Type B pancreatic cell (in vitro differentiated cells): ENCODE results near the gene KCNH8. TPM values are rescaled to one million over a fixed set of nuclear protein-coding genes. Genes with fewer than 3 reads are reported as not detected.

Experiments used
- DNase-seq: peaks from one replicate; pipeline ENCODE4 v3.0.0; 2021; ENCODE audit warnings: mixed read lengths; ENCODE audit not compliant: unreplicated experiment; ENCODE audit errors: extremely low spot score
- H3K27ac Mint-ChIP-seq: 2 replicates; pipeline ENCODE4 v1.8.0; 2021; ENCODE audit warnings: mild to moderate bottlenecking, mixed read lengths
- H3K27me3 Mint-ChIP-seq: 2 replicates; pipeline ENCODE4 v1.8.0; 2021; ENCODE audit warnings: mixed read lengths
- H3K36me3 Mint-ChIP-seq: 2 replicates; pipeline ENCODE4 v1.8.0; 2021; ENCODE audit warnings: mixed read lengths
- H3K4me1 Mint-ChIP-seq: one replicate; pipeline ENCODE4 v1.8.0; 2021; ENCODE audit warnings: mixed read lengths; ENCODE audit not compliant: unreplicated experiment
- H3K4me3 Mint-ChIP-seq: 2 replicates; pipeline ENCODE4 v1.8.0; 2021; ENCODE audit warnings: mild to moderate bottlenecking, mixed read lengths
- H3K9me3 Mint-ChIP-seq: 2 replicates; pipeline ENCODE4 v1.8.0; 2021; ENCODE audit warnings: mixed read lengths
- total RNA-seq: library from RNA; stranded (reverse); gene quantifications from 2 replicates; pipeline ENCODE4 v1.2.1, GENCODE V29; 2021; ENCODE audit warnings: low replicate concordance
- TF ChIP-seq, protein P1 (sequence below): fragments of 200-600 bp; sonication (generic); conservative IDR thresholded peaks from 2 replicates; pipeline ENCODE4 v1.5.0; 2021; ENCODE audit warnings: antibody characterized with exemption, mild to moderate bottlenecking

Gene KCNH8
- total RNA-seq, 1 donor from 2014 or later = 1.2 TPM

DNA sequence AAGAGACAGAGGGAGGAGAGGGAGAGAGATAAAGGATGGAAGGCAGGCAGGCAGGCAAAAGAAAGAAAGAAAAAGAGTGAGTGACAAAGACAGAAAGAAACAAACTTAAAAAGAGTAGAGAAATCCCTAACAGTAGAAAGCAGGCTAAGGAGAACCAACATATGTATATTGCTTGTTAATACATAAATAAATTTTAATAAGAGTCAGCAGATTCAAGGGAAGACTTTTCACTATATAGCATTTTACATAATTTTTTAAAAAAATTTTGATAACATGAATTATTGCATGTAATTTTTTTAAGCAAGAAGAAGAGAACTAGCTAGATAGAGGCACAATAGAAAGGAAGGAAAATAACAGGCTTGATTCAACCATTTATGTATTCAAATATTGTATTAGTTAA lies 291.6 kb downstream of the KCNH8 start:
- no peaks in the 10 kb centered on the region for H3K4me1 Mint-ChIP-seq
- H3K4me3 Mint-ChIP-seq = no peak overlapping the region
- H3K27ac Mint-ChIP-seq = no peak overlapping the region
- H3K9me3 Mint-ChIP-seq = no peaks in the 10 kb centered on the region
- no peak for DNase-seq
- TF ChIP-seq, protein P1, sequence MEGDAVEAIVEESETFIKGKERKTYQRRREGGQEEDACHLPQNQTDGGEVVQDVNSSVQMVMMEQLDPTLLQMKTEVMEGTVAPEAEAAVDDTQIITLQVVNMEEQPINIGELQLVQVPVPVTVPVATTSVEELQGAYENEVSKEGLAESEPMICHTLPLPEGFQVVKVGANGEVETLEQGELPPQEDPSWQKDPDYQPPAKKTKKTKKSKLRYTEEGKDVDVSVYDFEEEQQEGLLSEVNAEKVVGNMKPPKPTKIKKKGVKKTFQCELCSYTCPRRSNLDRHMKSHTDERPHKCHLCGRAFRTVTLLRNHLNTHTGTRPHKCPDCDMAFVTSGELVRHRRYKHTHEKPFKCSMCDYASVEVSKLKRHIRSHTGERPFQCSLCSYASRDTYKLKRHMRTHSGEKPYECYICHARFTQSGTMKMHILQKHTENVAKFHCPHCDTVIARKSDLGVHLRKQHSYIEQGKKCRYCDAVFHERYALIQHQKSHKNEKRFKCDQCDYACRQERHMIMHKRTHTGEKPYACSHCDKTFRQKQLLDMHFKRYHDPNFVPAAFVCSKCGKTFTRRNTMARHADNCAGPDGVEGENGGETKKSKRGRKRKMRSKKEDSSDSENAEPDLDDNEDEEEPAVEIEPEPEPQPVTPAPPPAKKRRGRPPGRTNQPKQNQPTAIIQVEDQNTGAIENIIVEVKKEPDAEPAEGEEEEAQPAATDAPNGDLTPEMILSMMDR = no peak
- H3K27me3 Mint-ChIP-seq = no peaks in the 10 kb centered on the region
- H3K36me3 Mint-ChIP-seq = no peaks in the 10 kb centered on the region

DNA sequence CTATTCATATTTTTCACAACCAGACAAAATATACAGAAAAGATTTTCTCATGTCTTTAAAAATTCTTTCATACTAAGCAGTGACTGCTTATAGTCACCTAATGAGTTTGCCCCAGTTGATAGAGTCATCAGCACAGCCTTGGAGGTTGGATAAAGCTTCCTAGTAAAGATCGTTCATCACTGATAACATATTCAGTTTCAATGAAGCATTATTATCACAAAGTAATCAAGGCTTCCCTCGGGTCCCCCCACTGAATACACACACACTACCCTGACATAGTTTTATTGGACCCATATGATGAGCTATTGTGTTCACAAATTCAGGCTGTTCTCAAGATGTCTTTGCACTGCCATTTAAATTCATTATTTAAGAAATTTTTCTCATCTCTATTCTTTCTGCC lies 297.8 kb downstream of the KCNH8 start:
- Mint-ChIP-seq H3K27me3 (no peaks in the 10 kb centered on the region), H3K4me1 (no peaks in the 10 kb centered on the region), H3K36me3 (no peaks in the 10 kb centered on the region), H3K4me3 (no peak overlapping the region), H3K27ac (no peak overlapping the region), H3K9me3 (no peaks in the 10 kb centered on the region)
- TF ChIP-seq, protein P1 = no peak
- DNase-seq = no peak

DNA sequence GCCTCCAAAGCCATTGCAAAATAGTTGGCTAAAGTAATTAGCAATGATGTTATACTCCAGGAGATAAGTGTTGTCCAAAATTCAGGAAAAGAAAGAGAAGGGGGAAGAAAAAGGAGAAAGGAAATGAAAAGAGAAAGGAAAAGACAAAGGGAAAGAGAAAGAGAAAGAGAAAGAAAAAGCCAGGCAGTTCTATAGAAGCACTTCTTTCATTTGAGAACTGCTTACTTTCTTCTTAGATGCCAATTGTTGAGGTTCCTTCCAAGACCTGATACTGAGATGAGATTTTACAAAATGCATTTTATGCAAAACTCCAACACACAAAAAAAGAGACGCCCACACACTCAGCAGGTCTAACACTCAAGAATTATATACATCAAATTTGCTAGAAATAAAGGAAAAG lies 298.4 kb downstream of the KCNH8 start:
- TF ChIP-seq, protein P1 = no peak
- Mint-ChIP-seq H3K27ac (no peak overlapping the region), H3K4me1 (no peaks in the 10 kb centered on the region), H3K27me3 (no peaks in the 10 kb centered on the region), H3K36me3 (no peaks in the 10 kb centered on the region), H3K9me3 (no peaks in the 10 kb centered on the region), H3K4me3 (no peak overlapping the region)
- DNase-seq = no peak

DNA sequence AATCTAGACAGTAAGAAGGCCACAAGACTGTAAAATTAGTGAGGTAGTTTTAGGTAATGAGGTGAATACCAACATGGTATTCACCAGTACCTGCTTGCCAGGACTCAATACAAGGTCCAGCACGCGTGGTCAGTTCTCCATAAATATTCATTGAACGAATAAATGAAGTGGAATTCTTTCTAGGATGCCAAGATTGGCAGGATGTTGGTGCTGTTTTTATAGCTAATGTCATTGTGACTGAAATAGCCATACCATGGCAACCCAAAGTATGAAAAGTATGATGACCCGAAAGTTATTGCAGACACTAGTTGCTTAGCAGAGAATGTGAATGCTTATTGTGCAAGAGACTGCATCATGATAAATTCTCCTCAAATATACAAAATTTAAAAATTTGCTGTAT lies 307.2 kb downstream of the KCNH8 start:
- DNase-seq = no peak
- Mint-ChIP-seq H3K4me1 (peaks cover 5% of the 10 kb centered on the region), H3K9me3 (no peaks in the 10 kb centered on the region)

DNA sequence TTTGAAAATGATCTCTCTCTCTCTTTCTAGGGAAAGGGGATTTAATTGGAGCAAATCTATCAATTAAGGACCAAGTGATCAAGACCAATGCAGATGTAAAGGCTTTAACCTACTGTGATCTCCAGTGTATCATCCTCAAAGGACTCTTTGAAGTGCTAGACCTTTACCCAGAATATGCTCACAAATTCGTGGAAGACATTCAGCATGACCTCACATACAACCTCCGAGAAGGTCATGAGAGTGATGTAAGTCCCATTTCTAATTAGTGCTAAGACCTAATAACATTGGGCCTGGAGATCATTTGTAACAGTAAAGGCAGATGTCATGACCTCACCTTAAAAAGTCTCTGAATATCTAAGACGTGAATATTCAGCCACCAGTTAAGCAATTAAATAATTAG lies 308.4 kb downstream of the KCNH8 start:
- H3K27me3 Mint-ChIP-seq = no peaks in the 10 kb centered on the region
- H3K4me3 Mint-ChIP-seq = no peak overlapping the region
- H3K36me3 Mint-ChIP-seq = no peaks in the 10 kb centered on the region
- H3K27ac Mint-ChIP-seq = no peak overlapping the region
- TF ChIP-seq, protein P1 = no peak
- H3K9me3 Mint-ChIP-seq = no peaks in the 10 kb centered on the region
- DNase-seq = no peak
- H3K4me1 Mint-ChIP-seq = peaks cover 5% of the 10 kb centered on the region

More for the DNA sequence above, 307.2 kb downstream of the KCNH8 start:
- TF ChIP-seq, protein P1 = no peak
- H3K27me3 Mint-ChIP-seq = no peaks in the 10 kb centered on the region
- no peaks in the 10 kb centered on the region for H3K36me3 Mint-ChIP-seq
- H3K27ac Mint-ChIP-seq = no peak overlapping the region
- H3K4me3 Mint-ChIP-seq = no peak overlapping the region

DNA sequence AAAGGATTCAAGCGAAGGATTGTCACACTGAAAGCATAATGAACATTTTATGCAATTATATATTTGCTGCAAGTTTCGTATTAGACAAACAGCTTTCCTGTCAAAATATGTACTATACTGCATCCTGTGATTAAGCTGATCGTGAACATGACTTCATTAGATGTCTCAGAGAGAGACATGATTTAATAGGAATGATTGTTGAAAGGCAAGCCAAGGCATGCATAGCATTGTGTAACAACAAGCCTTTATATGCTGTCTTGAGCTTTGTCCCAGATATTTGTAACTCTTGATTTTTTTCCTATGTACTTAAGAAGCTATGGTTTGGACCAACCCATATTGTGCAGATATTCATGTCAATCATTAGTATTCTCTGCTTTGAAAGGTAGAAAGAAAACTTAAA lies 309.1 kb downstream of the KCNH8 start:
- no peaks in the 10 kb centered on the region for H3K27me3 Mint-ChIP-seq
- H3K4me3 Mint-ChIP-seq = no peak overlapping the region
- H3K9me3 Mint-ChIP-seq = no peaks in the 10 kb centered on the region
- no peak overlapping the region for H3K27ac Mint-ChIP-seq
- H3K36me3 Mint-ChIP-seq = no peaks in the 10 kb centered on the region
- no peak for DNase-seq
- TF ChIP-seq, protein P1 = no peak
- H3K4me1 Mint-ChIP-seq = peaks cover 5% of the 10 kb centered on the region
